Neural progenitor cell (in vitro differentiated cells): ENCODE measurements around the gene PGR. TPM values are rescaled to one million over a fixed set of nuclear protein-coding genes. Genes with fewer than 3 reads are reported as not detected.

Experiments used
- DNase-seq: peaks from one replicate; pipeline ENCODE4 v3.0.0-alpha.2; 2016; ENCODE audit warnings: low spot score
- H2AFZ ChIP-seq: fragments of 200-600 bp; sonication (generic); replicated peaks from 2 replicates; pipeline ENCODE4 v1.6.1; 2016; ENCODE audit warnings: antibody characterized with exemption
- H3F3A ChIP-seq: fragments of 200-600 bp; sonication (generic); 2 replicates; pipeline ENCODE4 v1.6.1; 2016; ENCODE audit warnings: antibody characterized with exemption, low read depth
- H3K27ac ChIP-seq: fragments of 200-600 bp; sonication (generic); 2 replicates; pipeline ENCODE4 v1.5.1; 2016; ENCODE audit warnings: mild to moderate bottlenecking
- H3K27me3 ChIP-seq: fragments of 200-600 bp; sonication (generic); 2 replicates; pipeline ENCODE4 v1.6.1; 2016; ENCODE audit warnings: mild to moderate bottlenecking, moderate library complexity
- H3K36me3 ChIP-seq: fragments of 200-600 bp; sonication (generic); 2 replicates; pipeline ENCODE4 v1.5.1; 2016
- H3K4me1 ChIP-seq: fragments of 200-600 bp; sonication (generic); 2 replicates; pipeline ENCODE4 v1.6.1; 2016; ENCODE audit warnings: mixed run types
- H3K4me2 ChIP-seq: fragments of 200-600 bp; sonication (generic); 2 replicates; pipeline ENCODE4 v1.6.1; 2016
- H3K4me3 ChIP-seq: fragments of 200-600 bp; sonication (generic); 2 replicates; pipeline ENCODE4 v1.5.1; 2016
- H3K79me2 ChIP-seq: fragments of 200-600 bp; sonication (generic); 2 replicates; pipeline ENCODE4 v1.6.1; 2016; ENCODE audit warnings: low read depth
- H3K9ac ChIP-seq: fragments of 200-600 bp; sonication (generic); 2 replicates; pipeline ENCODE4 v1.6.1; 2016
- H3K9me3 ChIP-seq: fragments of 200-600 bp; sonication (generic); 2 replicates; pipeline ENCODE4 v1.5.1; 2016; ENCODE audit warnings: low read depth
- H4K20me1 ChIP-seq: fragments of 200-600 bp; sonication (generic); 2 replicates; pipeline ENCODE4 v1.6.1; 2016; ENCODE audit warnings: low read depth
- H3K27ac Mint-ChIP-seq: 3 replicates; pipeline ENCODE4 v1.8.0; 2021; ENCODE audit warnings: mixed read lengths
- H3K27me3 Mint-ChIP-seq: 2 replicates; pipeline ENCODE4 v1.8.0; 2022; ENCODE audit warnings: low read depth, mild to moderate bottlenecking, inconsistent platforms, moderate library complexity, mixed read lengths; ENCODE audit not compliant: insufficient read depth
- H3K36me3 Mint-ChIP-seq: 3 replicates; pipeline ENCODE4 v1.8.0; 2021; ENCODE audit warnings: mixed read lengths
- H3K4me1 Mint-ChIP-seq: 3 replicates; pipeline ENCODE4 v1.8.0; 2021; ENCODE audit warnings: mixed read lengths
- H3K4me3 Mint-ChIP-seq: 3 replicates; pipeline ENCODE4 v1.8.0; 2021; ENCODE audit warnings: mild to moderate bottlenecking, moderate library complexity, mixed read lengths
- H3K9me3 Mint-ChIP-seq: 3 replicates; pipeline ENCODE4 v1.8.0; 2020; ENCODE audit warnings: mixed read lengths
- EZH2 ChIP-seq: fragments of 200-600 bp; sonication (generic); IDR thresholded peaks from 2 replicates; pipeline ENCODE4 v1.6.1; 2017; ENCODE audit warnings: antibody characterized with exemption, mild to moderate bottlenecking, moderate library complexity
- EZH2phosphoT487 ChIP-seq: fragments of 200-600 bp; sonication (generic); IDR thresholded peaks from 2 replicates; pipeline ENCODE4 v1.6.1; 2017; ENCODE audit warnings: antibody characterized with exemption
- total RNA-seq: library from RNA; depleted of rRNA; stranded (reverse); fragments of >200 nt; gene quantifications from 2 replicates; pipeline ENCODE4 v1.2.3, GENCODE V29; 2015; ENCODE audit warnings: low replicate concordance
- TF ChIP-seq, protein P1 (sequence below): fragments of 200-600 bp; sonication (generic); IDR thresholded peaks from 2 replicates; pipeline ENCODE4 v1.5.1; 2017; ENCODE audit warnings: antibody characterized with exemption, mild to moderate bottlenecking

Gene PGR
- total RNA-seq, 1 donor from 2014 or later, result 0.07 TPM

GRCh38 chr11:101053492-101053891, 76.1 kb downstream of the PGR start:
- no peak for DNase-seq
- Histone ChIP-seq H4K20me1 (no peaks in the 10 kb centered on the region), H3K36me3 (no peaks in the 10 kb centered on the region), H3K9me3 (no peaks in the 10 kb centered on the region), H3K27ac (no peak overlapping the region), H3F3A (no peaks in the 10 kb centered on the region), H2AFZ (no peak overlapping the region), H3K79me2 (no peaks in the 10 kb centered on the region), H3K4me3 (no peak overlapping the region), H3K4me2 (no peak overlapping the region), H3K9ac (no peak overlapping the region), H3K4me1 (no peaks in the 10 kb centered on the region), H3K27me3 (no peaks in the 10 kb centered on the region)
- TF ChIP-seq, protein P1, sequence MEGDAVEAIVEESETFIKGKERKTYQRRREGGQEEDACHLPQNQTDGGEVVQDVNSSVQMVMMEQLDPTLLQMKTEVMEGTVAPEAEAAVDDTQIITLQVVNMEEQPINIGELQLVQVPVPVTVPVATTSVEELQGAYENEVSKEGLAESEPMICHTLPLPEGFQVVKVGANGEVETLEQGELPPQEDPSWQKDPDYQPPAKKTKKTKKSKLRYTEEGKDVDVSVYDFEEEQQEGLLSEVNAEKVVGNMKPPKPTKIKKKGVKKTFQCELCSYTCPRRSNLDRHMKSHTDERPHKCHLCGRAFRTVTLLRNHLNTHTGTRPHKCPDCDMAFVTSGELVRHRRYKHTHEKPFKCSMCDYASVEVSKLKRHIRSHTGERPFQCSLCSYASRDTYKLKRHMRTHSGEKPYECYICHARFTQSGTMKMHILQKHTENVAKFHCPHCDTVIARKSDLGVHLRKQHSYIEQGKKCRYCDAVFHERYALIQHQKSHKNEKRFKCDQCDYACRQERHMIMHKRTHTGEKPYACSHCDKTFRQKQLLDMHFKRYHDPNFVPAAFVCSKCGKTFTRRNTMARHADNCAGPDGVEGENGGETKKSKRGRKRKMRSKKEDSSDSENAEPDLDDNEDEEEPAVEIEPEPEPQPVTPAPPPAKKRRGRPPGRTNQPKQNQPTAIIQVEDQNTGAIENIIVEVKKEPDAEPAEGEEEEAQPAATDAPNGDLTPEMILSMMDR, result no peak
- TF ChIP-seq EZH2 (no peak), EZH2phosphoT487 (no peak)
- Mint-ChIP-seq H3K4me3 (no peak overlapping the region), H3K27ac (no peak overlapping the region), H3K9me3 (no peaks in the 10 kb centered on the region), H3K27me3 (no peaks in the 10 kb centered on the region), H3K4me1 (no peaks in the 10 kb centered on the region), H3K36me3 (no peaks in the 10 kb centered on the region)

DNA sequence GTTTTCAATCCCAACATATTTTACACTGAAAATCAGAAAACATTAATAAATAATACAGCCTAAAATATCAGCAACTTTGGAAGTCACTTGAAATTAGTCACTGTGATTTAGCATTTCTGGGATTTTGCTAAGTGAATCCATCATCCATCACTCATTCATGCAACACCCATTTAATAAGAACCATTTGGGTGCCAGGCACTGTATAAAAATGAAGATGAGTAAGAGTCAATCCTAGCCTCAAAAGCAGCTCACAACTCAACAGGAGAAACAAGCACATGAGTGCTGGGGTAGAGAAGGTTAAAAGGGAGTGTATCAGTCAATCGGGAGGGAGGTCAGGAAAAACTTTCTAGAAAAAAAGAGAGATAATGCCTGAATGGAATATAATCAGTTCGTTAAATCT, 77.9 kb downstream of the PGR start:
- Histone ChIP-seq H3K4me3 (no peak overlapping the region), H3K4me2 (no peak overlapping the region), H3K9me3 (no peaks in the 10 kb centered on the region), H3K9ac (no peak overlapping the region), H2AFZ (no peak overlapping the region), H3K36me3 (no peaks in the 10 kb centered on the region), H4K20me1 (no peaks in the 10 kb centered on the region), H3K79me2 (no peaks in the 10 kb centered on the region), H3K4me1 (peaks cover 6% of the 10 kb centered on the region), H3F3A (no peaks in the 10 kb centered on the region), H3K27me3 (no peaks in the 10 kb centered on the region), H3K27ac (no peak overlapping the region)
- Mint-ChIP-seq H3K27ac (no peak overlapping the region), H3K9me3 (no peaks in the 10 kb centered on the region), H3K4me3 (no peak overlapping the region), H3K36me3 (no peaks in the 10 kb centered on the region), H3K4me1 (peaks cover 9% of the 10 kb centered on the region), H3K27me3 (no peaks in the 10 kb centered on the region)
- TF ChIP-seq EZH2phosphoT487 (no peak), EZH2 (no peak)
- TF ChIP-seq, protein P1, result no peak
- DNase-seq, result no peak

GRCh38 chr11:101049813-101050212, 79.8 kb downstream of the PGR start:
- Histone ChIP-seq H3K27me3 (no peaks in the 10 kb centered on the region), H3K9me3 (no peaks in the 10 kb centered on the region), H3K4me3 (no peak overlapping the region), H2AFZ (no peak overlapping the region), H3K4me2 (no peak overlapping the region), H3F3A (no peaks in the 10 kb centered on the region), H3K79me2 (no peaks in the 10 kb centered on the region), H3K27ac (no peak overlapping the region), H3K36me3 (no peaks in the 10 kb centered on the region), H3K9ac (no peak overlapping the region), H3K4me1 (peaks cover 6% of the 10 kb centered on the region), H4K20me1 (no peaks in the 10 kb centered on the region)
- no peaks in the 10 kb centered on the region for H3K27me3 Mint-ChIP-seq
- no peak for TF ChIP-seq EZH2
- TF ChIP-seq EZH2phosphoT487, result no peak
- TF ChIP-seq, protein P1, result no peak
- H3K9me3 Mint-ChIP-seq, result no peaks in the 10 kb centered on the region
- DNase-seq, result no peak
- H3K36me3 Mint-ChIP-seq, result no peaks in the 10 kb centered on the region
- H3K4me3 Mint-ChIP-seq, result no peak overlapping the region
- H3K4me1 Mint-ChIP-seq, result peaks cover 9% of the 10 kb centered on the region
- H3K27ac Mint-ChIP-seq, result no peak overlapping the region

DNA sequence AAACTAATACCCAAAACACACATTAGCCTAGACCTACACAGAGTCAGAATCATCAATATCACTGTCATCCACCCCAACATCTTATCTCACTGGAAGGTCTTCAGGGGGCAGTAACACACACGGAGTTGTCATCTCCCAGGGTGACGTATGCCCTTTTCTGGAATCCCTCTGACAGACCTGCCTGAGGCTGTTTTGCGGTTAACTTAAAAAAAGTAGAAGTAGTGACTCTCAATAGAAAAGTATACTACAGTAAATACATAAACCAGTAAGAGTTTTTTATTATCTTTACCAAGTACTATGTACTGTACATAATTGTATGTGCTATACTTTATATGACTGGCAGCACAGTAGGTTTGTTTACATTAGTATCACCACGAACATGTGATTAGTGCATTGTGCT, 80.5 kb downstream of the PGR start:
- TF ChIP-seq EZH2 (no peak), EZH2phosphoT487 (no peak)
- TF ChIP-seq, protein P1, result no peak
- Histone ChIP-seq H3K4me2 (no peak overlapping the region), H3K9me3 (no peaks in the 10 kb centered on the region), H3F3A (no peaks in the 10 kb centered on the region), H3K4me1 (peaks cover 6% of the 10 kb centered on the region), H3K4me3 (no peak overlapping the region), H3K27me3 (no peaks in the 10 kb centered on the region), H4K20me1 (no peaks in the 10 kb centered on the region), H3K27ac (no peak overlapping the region), H3K79me2 (no peaks in the 10 kb centered on the region), H3K36me3 (no peaks in the 10 kb centered on the region), H3K9ac (no peak overlapping the region), H2AFZ (no peak overlapping the region)
- Mint-ChIP-seq H3K36me3 (no peaks in the 10 kb centered on the region), H3K27ac (no peak overlapping the region), H3K4me1 (peaks cover 9% of the 10 kb centered on the region), H3K4me3 (no peak overlapping the region), H3K9me3 (no peaks in the 10 kb centered on the region), H3K27me3 (no peaks in the 10 kb centered on the region)
- no peak for DNase-seq
